ENCODE data around the gene PLEKHA1.

The PLEKHA1 gene

DNA sequence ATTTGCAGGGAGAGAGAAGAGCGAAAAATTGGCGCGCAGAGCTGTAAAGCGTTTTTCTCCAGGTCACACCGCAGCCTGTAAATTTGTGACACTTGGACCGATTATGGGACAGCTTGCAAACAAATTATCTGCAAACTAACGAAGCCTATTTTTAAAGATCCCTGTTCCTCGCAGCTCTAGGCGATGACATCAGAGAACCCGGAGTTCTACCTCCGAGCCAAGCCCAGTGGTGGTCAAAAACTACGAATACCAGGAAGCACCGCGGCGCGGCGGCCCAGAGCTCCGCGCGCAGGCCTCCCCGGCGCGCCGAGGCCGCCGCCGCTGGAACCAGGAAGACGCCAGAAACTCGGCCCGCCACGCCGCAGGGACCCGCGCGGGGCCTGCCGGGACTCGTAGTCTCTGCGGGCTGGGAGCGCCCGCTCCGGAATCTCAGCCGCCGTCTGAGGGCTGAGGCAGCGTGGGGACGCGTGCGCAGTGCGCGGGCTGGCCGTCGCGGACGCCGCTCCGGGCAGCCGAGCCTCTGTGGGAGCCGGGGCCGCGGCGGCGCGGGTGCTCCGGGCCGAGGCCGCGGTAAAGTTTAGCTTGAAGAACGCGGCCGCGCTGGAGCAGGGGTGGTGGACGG lies at the start of gene PLEKHA1:
Gene PLEKHA1 (plus strand): TSS at position 472 of the 622 bp plus-strand sequence. CDS start 18,493 bp downstream, outside the sequence.
- H3K27me3 Mint-ChIP-seq = no peaks in the 10 kb centered on the region
- peak within 1 kb of the TSS; percentile 98 for H3K27ac Mint-ChIP-seq
- H3K9me3 Mint-ChIP-seq (ENCODE audit: low read depth) = no peaks in the 10 kb centered on the region
- peaks cover 2% of the 10 kb centered on the region for H3K36me3 Mint-ChIP-seq
- peaks cover 41% of the 10 kb centered on the region for H3K4me1 Mint-ChIP-seq (ENCODE audit: low read depth)
- H3K4me3 Mint-ChIP-seq = peak within 1 kb of the TSS; percentile 95

DNA sequence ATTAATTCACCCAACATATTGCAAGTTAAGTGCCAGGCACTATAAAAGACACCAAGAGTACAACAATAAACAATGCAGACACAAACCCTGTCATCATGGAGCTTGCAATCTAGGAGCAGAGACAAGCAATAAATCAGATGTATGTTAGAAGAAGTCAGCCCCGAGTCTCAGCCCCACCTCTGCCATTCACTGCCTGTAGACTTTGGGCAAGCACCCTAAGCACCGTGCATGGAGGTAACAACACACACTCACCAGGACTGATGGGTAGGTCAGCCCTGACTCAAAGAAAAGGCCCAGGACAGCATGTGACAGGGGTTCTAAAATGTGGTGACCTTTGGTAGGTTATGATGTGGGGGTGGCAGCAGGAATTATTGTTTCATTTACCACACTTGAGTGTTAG lies 49.3 kb upstream of the PLEKHA1 start:
- Mint-ChIP-seq H3K9me3 (ENCODE audit: low read depth) (no peaks in the 10 kb centered on the region), H3K27me3 (peaks cover 6% of the 10 kb centered on the region), H3K4me3 (no peak overlapping the region), H3K36me3 (no peaks in the 10 kb centered on the region), H3K27ac (no peak overlapping the region), H3K4me1 (ENCODE audit: low read depth) (no peaks in the 10 kb centered on the region)

DNA sequence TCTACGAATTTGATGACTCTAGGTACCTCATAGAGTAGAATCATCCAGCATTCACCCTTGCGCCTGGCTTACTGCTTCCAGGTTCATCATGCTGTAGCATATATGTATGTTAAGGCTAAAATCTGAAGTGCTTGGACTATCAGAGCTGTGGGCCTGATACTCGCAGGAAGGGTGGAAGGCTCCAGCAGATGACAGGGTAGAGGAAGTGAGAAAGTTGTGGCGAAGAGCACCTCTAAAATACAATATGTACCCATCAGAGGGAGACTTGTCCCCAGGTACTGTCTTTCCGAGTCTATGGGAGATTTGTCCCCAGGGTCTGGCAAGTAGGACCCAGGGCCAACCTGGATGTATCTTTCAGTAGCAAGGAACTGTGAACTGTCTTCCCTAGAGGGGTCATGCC lies 48.1 kb upstream of the PLEKHA1 start:
- H3K4me1 Mint-ChIP-seq (ENCODE audit: low read depth) = no peaks in the 10 kb centered on the region

DNA sequence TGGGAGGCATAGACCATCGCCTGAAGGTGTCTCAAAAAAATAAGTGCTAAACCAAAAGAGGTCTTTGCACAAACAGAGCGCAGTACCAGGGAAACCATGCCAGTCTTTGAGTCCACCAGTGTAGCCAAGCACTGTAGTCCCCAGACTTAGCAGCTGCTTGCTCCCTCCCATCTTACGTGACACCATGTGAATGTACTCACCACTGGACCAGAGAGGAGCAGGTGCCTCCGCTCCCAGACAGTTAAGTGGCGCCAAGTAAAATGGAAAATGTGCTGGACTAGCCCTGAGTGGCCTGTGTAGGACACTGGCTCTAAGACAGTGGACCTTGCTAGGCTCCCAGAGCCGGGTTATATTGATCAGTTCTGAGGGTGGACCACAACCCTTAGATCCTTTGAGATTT lies 47.7 kb upstream of the PLEKHA1 start:
- peaks cover 13% of the 10 kb centered on the region for H3K27me3 Mint-ChIP-seq
- H3K4me1 Mint-ChIP-seq (ENCODE audit: low read depth) = no peaks in the 10 kb centered on the region
- no peak overlapping the region for H3K27ac Mint-ChIP-seq
- no peak overlapping the region for H3K4me3 Mint-ChIP-seq
- no peaks in the 10 kb centered on the region for H3K36me3 Mint-ChIP-seq
- H3K9me3 Mint-ChIP-seq (ENCODE audit: low read depth) = no peaks in the 10 kb centered on the region

More for the DNA sequence above, 48.1 kb upstream of the PLEKHA1 start:
- Mint-ChIP-seq H3K4me3 (no peak overlapping the region), H3K9me3 (ENCODE audit: low read depth) (no peaks in the 10 kb centered on the region), H3K27ac (no peak overlapping the region), H3K27me3 (peaks cover 10% of the 10 kb centered on the region), H3K36me3 (no peaks in the 10 kb centered on the region)

DNA sequence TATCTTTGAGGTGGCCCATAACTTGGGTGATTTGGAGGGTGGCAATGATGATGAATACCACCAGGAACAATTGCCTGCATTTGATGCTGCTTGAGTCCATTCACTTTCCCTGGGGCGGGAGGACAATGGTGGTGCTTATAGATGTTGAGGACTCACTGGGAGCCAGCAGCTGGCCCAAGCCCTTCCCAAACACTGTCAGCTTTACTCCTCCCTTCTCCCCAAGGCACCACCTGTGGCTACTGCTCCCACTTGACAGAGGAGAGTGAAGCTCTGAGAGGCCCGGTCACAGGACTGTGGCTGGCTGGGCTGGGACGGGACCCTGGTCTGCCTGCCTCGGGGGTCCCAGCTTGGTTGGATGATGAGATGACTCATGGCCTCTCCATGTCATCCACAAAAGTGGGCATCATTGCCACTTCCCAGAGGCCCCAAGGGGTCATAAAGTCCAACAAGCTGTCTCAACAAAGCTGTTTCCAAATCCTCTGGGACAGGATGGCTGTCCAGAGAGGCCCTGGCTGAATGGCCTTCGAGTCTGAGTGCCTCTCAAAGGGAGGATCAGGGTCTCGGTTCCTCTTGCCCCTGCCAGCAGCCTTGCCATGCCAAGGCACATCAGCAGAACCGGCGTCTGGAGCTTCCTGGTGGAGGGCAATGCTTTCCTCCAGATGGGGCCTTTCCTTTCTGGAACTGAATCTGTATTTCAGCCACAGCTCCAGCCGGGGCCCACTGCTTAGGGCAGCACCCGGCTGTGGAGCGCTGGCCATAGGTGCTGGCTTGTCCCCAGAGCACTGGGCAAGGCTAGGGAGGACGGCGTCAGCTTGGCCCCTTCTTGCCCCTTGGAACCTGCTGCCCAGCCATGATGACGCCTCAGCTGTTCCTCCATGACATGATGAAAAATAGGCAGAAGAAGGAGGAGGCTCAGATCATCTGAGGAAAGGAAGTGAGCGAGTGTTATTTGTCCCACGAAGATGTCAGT lies 47.0 kb upstream of the PLEKHA1 start:
- H3K4me1 Mint-ChIP-seq (ENCODE audit: low read depth) = no peaks in the 10 kb centered on the region
- H3K27ac Mint-ChIP-seq = no peak overlapping the region
- H3K9me3 Mint-ChIP-seq (ENCODE audit: low read depth) = no peaks in the 10 kb centered on the region
- peaks cover 13% of the 10 kb centered on the region for H3K27me3 Mint-ChIP-seq
- H3K4me3 Mint-ChIP-seq = no peak overlapping the region
- no peaks in the 10 kb centered on the region for H3K36me3 Mint-ChIP-seq

DNA sequence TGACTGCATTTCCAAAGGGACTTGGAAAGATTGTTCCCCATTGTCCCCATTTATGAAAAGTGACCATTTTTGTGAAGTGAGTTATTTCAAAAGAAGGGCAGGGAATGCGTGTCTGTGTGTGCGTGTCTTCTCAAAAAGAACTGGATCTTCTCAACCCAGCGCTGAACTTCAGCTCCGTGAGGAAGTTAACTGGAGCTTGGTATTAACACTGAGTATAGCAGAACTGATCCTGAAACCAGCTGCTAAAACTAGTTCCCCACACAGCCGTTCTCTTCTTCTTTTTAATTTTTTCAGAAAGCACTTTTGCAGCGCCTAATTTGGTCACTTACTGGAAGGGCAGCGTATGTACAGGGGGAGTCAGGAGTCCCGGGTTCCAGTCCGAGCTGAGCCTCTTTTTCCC lies 45.8 kb upstream of the PLEKHA1 start:
- Mint-ChIP-seq H3K4me3 (no peak overlapping the region), H3K9me3 (ENCODE audit: low read depth) (no peaks in the 10 kb centered on the region), H3K27me3 (peaks cover 13% of the 10 kb centered on the region), H3K4me1 (ENCODE audit: low read depth) (no peaks in the 10 kb centered on the region), H3K36me3 (no peaks in the 10 kb centered on the region), H3K27ac (no peak overlapping the region)

DNA sequence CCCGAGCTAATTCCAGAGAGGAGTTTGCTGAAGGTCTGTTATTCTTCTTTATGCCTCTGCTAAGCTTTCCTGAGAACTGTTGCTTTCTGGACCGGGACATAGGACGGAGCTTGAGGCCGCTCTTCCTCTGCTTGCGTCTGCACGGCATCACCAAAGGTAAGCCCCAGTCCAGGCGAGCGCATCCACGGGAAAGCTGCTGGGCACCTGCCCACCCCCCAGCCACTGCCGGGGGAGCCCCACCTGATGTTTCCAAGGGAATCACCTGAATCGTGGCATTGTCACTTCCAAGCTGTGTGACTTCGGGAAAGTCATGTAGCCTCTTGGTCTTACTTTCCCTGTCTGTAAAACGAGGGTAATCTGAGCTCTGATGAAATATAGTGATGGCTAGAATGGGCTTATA lies 45.1 kb upstream of the PLEKHA1 start:
- Mint-ChIP-seq H3K27ac (no peak overlapping the region), H3K9me3 (ENCODE audit: low read depth) (no peaks in the 10 kb centered on the region), H3K4me1 (ENCODE audit: low read depth) (no peaks in the 10 kb centered on the region), H3K27me3 (peaks cover 13% of the 10 kb centered on the region), H3K4me3 (no peak overlapping the region), H3K36me3 (no peaks in the 10 kb centered on the region)

DNA sequence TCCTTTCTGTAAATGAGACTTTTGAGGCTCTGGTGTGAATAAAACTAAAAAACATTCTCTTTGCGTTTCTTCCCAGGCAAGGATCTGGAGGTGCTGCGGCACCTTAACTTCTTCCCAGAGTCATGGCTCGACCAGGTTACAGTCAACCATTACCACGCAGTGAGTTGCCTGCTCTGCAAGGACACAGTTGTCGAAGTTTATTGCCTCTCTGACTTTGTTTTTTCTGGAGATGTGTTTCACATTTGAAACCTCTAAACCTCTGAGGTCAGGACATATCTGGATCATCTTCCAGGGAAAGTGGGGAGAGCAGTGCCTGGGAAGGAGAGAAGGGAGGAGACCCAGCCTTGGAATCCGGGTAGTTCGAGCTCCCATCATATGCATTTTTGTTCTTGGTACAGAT lies 43.4 kb upstream of the PLEKHA1 start:
- no peaks in the 10 kb centered on the region for H3K4me1 Mint-ChIP-seq (ENCODE audit: low read depth)
- H3K27me3 Mint-ChIP-seq = peaks cover 13% of the 10 kb centered on the region
- H3K36me3 Mint-ChIP-seq = no peaks in the 10 kb centered on the region
- no peak overlapping the region for H3K4me3 Mint-ChIP-seq
- H3K27ac Mint-ChIP-seq = no peak overlapping the region
- H3K9me3 Mint-ChIP-seq (ENCODE audit: low read depth) = no peaks in the 10 kb centered on the region

DNA sequence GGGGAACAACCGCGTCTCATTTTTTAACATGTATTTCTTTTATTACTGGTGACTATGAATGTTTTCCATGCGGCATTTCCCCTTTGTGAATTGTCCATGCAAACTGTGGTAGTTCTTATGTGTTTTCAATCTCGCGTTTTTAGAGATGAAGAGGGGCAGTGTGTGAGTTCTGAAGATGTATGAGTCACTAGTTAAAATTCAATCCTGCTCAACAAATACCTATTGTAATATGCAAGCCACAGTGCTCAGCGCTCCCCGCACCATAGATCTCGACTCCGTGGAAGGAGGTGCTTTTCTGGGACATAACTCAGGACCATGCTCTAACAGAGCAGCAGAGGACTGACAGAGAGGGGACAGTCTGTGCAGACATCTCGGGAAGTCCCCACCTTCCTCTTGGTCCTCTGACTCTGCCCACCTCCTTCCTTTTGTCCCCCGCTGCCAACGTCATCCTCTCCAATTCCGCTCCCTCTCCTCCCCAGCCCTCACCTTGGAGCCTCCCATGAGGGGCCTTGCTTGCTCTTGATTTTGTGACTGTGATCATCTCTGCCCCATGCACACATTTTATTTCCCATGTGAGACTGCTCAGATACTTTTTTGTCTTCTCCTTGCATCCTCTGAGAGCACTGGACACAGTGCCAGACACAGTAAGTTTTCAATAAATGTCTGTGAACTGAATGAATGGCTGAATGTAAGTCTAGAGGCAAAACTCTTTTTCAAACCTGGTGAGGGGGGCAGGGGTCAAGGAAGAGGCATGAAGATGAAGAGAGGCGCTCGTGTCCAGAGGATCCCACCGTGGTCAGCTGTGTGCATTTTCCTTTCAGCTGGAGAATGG lies 42.7 kb upstream of the PLEKHA1 start:
- Mint-ChIP-seq H3K4me1 (ENCODE audit: low read depth) (no peaks in the 10 kb centered on the region), H3K9me3 (ENCODE audit: low read depth) (no peaks in the 10 kb centered on the region), H3K4me3 (no peak overlapping the region), H3K27me3 (peaks cover 13% of the 10 kb centered on the region), H3K36me3 (no peaks in the 10 kb centered on the region), H3K27ac (no peak overlapping the region)

DNA sequence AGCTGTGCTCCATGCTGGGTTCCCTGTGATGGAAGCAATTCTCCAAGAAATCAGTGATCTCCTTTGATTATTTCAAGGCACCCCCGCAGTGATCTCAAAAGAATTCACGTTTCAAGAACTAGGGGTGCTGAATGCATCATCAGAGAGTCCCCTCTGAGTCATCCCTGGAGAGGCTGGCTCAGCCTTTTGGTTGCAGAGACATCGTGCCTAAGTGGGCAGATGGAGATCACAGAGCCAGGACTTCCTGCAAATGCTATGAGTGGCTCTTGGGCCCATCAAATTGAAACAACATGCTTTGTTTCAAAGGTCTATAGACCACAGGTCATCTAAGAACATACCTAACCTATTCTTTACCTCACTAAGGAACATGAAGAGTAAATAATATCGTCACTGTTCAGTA lies 41.5 kb upstream of the PLEKHA1 start:
- H3K27ac Mint-ChIP-seq = no peak overlapping the region
- H3K36me3 Mint-ChIP-seq = no peaks in the 10 kb centered on the region
- no peak overlapping the region for H3K4me3 Mint-ChIP-seq
- H3K9me3 Mint-ChIP-seq (ENCODE audit: low read depth) = no peaks in the 10 kb centered on the region
- peaks cover 13% of the 10 kb centered on the region for H3K27me3 Mint-ChIP-seq
- no peaks in the 10 kb centered on the region for H3K4me1 Mint-ChIP-seq (ENCODE audit: low read depth)

DNA sequence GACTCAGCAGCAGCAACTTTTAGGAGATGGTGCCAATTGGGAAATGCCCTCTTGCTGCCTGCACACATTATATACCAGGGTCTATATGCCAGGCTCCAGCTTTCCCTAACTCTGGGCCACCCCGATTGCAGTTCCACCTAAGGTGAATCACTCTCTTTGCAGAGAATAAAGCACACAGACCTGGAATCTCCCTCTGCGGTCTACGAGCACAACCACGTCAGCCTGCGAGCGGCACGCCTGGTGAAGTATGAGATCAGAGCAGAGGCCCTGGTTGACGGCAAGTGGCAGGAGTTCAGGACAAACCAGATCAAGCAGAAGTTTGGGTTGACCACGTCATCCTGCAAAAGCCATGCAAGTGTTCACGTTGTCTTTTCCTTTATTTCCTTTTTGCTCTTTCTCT lies 38.2 kb upstream of the PLEKHA1 start:
- H3K27me3 Mint-ChIP-seq = peaks cover 9% of the 10 kb centered on the region
- no peaks in the 10 kb centered on the region for H3K36me3 Mint-ChIP-seq
- H3K4me1 Mint-ChIP-seq (ENCODE audit: low read depth) = no peaks in the 10 kb centered on the region
- H3K27ac Mint-ChIP-seq = no peak overlapping the region
- no peaks in the 10 kb centered on the region for H3K9me3 Mint-ChIP-seq (ENCODE audit: low read depth)
- H3K4me3 Mint-ChIP-seq = no peak overlapping the region

DNA sequence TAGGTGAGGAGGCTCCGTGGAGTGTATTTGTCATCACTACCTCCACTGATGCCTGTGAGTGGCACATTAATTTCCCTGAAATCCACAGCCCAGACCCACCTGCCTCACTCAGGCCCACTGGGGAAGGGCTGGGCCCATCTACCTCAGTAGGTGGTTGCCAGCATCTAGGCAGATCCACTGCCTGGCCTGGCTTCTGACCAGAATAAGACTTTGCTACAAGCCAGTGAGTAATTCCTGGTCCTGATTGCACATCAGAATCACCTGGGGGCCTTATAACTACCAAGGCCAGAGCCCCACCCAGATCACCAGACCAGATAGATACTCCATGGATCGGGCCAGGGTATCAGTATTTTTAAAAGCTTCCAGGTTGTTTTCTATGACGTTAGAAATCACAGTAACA lies 37.5 kb upstream of the PLEKHA1 start:
- Mint-ChIP-seq H3K9me3 (ENCODE audit: low read depth) (no peaks in the 10 kb centered on the region), H3K4me1 (ENCODE audit: low read depth) (no peaks in the 10 kb centered on the region), H3K27ac (no peak overlapping the region), H3K4me3 (no peak overlapping the region), H3K27me3 (peaks cover 5% of the 10 kb centered on the region), H3K36me3 (no peaks in the 10 kb centered on the region)

DNA sequence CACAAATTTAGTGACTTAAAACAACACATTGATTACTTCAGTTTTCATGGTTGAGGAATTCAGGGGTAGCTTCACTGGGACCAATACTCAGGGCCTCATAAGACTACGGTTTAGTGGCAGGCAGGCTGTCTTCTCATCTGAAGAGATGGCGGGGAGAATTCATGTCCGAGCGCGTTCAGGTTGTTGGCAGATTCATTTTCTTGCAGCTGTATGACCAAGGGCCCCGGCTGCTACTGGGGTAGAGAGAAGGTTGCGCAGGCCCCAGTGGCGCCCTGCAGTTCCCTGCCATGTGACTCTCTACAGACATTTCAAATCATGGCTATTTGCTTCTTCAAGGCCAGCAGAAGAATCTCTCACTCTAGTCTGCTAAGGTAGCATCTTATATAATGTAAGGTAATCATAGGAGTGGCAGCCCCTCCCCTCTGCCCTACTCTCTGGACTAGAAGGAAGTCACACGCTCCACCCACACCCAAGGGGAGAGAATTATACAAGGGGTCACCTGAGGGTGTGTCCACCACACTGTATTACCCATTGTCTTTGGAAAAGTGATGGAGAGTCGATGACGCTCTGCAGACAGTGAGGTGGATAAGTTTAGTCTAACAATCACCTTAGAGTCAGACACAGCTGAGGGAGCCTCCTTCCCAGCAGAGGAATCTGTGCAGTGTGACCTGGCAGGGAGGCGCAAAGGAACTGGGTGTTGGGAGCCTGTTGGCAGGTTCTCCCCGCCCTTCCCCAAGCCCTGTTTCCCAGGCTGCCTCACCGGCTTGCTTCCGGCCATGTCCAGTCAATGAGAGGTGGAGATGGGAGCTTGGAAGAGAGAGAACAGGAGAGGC lies 35.7 kb upstream of the PLEKHA1 start:
- H3K9me3 Mint-ChIP-seq (ENCODE audit: low read depth) = no peaks in the 10 kb centered on the region
- peaks cover 4% of the 10 kb centered on the region for H3K4me1 Mint-ChIP-seq (ENCODE audit: low read depth)
- H3K36me3 Mint-ChIP-seq = no peaks in the 10 kb centered on the region
- no peak overlapping the region for H3K27ac Mint-ChIP-seq
- peaks cover 2% of the 10 kb centered on the region for H3K27me3 Mint-ChIP-seq
- H3K4me3 Mint-ChIP-seq = no peak overlapping the region

DNA sequence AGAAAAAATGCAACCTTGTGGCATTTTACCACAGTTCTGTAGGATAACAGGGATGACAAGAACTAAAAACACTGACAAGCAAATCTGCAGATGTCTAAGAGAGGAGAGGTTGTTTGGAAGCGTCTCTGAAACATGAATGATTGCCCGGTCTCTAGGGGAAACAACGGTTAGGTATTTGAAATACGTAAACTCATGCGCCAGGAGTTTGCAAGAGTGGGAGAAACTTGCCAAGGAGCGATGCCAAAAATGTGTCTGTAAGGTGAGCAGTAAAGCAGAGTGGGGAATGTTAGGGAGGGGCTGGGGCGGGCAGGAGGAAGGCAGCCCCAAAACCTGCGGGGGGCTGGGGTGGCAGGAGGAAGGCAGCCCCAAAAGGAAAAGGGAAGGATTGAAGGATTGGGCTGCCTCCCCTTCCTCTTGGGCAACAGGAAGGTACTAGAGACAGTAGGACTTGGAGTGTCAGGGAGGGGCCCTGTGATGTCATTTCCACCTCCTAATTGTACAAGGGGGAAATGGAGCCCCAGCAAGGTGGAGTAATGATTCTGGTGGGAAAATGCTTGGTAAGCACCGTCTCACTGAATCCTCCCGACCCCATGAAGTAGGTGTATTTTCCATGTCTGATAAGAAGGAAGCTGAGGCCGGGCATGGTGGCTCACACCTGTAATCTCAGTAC lies 33.2 kb upstream of the PLEKHA1 start:
- H3K4me1 Mint-ChIP-seq (ENCODE audit: low read depth) = peaks cover 6% of the 10 kb centered on the region
- no peaks in the 10 kb centered on the region for H3K36me3 Mint-ChIP-seq
- H3K4me3 Mint-ChIP-seq = no peak overlapping the region
- no peaks in the 10 kb centered on the region for H3K9me3 Mint-ChIP-seq (ENCODE audit: low read depth)
- no peaks in the 10 kb centered on the region for H3K27me3 Mint-ChIP-seq
- H3K27ac Mint-ChIP-seq = no peak overlapping the region
